Dedifferentiated amniotic fluid mesenchymal stem cell (primary cell): ENCODE results near the gene OGFR.
A peak's percentile ranks its signal among the peaks of the same experiment; 100 is the strongest.

Experiments
- DNase-seq: peaks from one replicate; pipeline ENCODE4 v3.0.0-alpha.2; 2016; ENCODE audit errors: extremely low spot score

The OGFR gene

DNA sequence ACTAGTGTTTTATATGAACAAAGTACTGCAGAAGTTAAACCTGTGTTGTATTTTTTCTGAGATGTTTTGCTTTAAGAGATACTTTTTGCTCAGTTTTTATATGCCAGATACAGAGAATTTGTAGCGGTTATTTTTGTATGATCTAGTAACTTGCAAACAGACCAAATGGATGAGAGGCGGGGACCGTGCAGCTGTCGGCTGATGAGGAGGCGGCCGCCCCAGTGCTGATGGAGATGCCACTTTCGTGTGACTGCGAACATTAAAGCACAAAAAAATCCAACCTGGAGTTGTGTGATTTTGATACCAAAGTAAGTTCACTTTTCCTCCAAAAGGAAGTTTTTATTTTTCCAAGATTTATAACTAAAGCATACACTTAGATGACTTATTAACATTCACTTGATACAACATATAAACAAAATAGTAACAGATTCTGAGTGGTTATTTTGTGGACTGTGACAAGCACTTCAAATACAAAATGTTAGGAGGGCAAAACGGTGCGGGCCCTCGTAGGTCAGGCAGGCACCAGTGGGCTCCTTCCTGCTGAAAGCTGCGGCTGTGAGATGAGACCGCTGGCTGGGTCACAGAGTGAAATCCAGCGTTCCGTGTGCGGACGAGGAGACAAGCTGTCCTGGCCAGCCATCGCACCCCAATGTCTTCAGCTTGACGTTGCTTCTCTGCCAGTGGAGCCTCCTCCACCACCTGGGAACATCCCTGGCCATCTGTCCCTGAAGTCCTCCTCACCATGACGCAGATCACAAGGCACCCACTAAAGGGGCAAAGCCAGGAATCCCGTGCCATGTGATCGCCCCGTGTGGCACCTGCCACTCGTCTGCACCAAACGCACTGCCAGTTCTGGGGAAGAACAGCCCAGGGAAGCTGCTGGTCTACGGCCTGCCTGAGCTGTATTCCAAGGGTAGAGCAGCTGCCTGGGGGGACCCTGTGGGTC, 4.0 kb upstream of the OGFR start:
- no peak for DNase-seq

DNA sequence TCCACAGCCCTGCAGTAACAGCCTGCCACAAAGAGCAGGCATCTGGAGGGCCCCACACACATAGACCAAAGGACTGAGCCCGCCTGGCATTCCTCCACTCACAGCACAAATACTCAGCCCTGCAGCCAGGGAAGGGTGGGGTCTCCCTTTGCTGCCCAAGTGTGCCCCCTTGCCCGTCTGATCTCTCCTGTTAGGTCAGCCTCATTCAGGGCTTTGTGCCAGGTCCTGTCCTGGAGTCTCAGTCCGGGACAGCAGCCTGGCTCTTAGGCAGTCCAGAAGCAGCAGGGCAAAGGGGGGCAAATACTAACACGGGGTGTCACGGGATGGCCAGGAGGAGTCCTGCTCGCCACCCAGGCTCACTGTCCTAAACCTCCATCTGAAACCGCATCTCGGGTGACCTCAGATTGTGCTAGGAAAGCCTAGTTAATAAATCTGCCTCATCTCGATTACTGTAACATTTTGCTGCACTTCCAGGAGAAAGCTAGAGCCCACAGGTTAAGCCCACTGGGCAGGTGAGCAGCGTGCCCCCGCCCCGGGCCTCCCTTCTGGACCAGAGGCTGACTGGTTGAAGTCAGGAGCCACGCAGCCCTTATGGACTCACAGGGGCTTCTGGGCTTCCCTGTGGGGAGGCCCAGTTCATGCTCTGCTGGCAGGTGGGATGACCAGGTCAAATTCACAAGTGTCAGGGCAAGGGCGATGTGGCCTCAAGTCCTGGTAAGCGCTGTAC, 3.2 kb upstream of the OGFR start:
- no peak for DNase-seq

DNA sequence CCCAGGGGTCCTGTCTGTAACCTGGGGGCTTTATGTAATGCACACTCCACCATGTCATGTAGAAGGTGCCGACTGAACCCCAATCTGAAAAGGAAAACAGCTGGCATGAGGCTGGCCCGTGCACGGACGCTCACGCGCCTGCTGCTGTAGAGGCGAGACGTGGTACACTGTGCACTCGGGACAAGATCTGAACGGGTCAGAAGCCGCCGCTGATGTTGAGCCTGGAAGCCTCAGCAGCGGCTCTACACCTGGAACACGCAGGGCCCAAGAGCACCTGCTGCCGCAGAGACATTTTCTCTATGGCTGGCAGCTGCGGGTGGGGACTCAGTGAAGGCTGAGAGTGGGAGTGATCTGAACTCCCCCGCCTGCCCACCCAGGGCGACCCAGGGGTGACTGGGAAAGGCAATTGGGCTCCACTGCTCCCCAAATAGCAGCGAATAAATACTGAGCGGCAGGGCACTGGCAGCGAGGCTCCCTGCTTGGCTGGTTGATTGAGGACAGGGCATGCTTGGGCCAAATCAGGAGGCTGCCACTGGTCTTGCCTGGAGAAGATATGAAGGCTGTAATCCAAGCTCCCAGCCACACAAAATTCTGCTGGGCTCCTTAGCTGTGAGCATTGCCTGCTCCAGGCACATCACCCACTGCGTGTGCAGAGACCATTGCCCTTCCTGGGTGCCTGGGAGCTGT, 2.5 kb upstream of the OGFR start:
- no peak for DNase-seq

DNA sequence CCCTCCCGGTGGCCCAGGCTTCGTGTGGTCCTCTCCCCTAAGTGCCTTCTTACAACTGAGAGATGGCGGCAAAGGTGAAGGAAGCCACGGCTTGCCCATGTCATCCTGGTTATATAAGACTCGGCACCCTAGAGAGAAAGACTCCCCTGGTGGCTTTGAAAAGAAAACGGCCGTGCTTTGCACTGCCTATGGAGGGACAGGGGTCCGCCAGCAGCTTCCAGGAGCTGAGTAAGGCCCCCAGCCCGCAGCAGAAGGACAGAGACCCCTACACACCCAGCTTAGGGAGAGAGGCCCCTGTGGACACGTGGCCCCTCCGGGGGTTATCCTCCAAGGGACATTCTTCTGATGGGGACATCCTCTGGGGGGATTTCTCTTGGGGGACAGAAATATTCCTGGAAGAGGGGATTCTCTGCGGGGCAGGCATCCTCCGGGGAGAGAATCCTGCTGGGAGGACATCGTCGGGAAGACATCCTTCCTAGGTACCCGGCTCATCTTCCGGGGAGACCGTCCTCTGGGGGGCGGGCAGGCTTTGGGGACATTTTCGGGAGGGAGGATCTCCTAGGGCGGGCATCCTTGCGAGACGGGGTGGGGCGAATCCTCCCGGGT, 511 bp upstream of the OGFR start:
- no peak for DNase-seq

DNA sequence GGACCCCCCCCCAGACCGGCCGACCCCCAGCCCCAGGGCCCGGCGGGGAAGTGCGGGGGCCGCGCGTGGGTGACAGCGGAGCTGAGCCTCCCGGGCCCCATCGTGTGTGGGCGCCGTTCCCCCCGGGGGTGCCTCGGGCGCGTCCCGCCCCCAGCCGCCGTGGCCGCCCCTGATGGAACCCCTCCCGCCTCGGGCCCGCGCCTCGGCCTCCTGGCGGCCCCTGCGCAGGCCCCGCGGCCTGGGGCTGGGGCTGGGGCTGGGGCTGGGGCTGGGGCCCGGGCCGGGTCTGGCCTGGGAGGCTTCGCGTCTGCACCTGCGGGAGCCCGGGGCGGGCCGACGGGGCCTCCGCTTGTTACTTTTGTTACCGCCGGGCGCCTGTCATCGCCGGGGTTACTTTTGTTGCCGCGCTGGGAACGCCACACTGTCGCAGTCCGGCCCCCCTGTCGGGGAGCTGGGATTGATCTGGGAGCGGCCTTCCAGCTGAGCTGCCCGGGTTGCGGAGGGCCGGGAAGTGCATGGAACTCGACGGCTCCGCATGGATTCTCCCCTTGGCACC, 598 bp downstream of the OGFR start:
- no peak for DNase-seq

DNA sequence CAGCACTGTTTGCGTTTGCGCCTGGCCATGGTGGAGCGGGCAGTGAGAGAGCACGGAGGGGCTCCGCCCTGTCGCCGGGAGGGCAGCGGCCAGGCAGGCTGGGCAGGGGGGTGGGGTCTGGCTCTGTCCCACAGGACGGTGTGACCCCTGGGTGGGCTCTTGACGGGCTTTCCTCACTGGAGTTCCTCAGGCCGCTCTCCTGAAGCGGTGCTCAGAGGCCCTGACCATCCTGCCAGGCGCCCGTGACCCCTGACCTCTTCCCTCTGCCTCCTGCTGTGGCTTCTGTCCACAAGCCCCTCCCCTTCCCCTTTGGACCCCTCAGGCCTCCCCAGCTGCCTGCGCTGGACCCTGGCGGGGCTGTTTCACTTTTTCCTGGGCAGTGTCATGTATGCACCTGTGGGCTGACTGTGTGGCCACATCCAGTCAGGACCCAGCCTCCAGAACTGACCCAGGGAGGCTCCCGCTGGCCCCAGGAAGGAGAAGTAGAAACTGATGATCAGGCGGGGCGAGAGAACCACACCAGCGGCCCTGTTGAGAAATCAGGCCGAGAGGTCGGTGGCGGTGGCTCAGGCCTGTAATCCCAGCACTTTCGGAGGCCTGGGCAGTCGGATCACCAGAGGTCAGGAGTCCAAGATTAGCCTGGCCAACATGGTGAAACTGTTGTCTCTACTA, 1.2 kb downstream of the OGFR start:
- no peak for DNase-seq

DNA sequence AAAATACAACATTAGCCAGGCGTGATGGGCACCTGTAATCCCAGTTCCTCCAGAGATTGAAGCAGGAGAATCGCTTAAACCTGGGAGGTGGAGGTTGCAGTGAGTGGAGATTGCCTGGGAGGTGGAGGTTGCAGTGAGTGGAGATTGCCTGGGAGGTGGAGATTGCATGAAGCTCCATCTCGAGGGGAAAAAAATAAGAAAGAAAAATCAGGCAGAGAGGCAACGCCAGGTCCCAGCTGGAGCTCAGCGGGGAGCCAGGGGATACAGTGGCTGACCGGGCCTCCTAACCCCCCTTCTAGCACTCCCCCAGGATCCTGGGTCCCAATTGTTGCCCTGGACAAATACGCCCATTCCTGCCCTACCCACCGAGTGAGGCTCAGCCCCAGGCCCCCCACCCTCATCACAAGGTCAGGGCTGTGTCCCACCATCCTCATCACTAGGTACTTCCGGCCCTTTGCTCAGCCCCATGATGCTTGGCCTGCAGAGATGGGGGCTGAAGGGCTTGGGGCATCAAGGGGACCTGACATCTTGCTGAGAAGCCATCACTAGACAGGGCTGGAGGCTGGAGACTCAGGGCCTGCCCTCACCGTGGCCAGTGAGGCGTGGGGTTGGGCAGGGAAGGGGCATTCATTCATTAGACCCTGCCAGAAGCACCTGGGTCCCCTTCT, 1.9 kb downstream of the OGFR start:
- no peak for DNase-seq

DNA sequence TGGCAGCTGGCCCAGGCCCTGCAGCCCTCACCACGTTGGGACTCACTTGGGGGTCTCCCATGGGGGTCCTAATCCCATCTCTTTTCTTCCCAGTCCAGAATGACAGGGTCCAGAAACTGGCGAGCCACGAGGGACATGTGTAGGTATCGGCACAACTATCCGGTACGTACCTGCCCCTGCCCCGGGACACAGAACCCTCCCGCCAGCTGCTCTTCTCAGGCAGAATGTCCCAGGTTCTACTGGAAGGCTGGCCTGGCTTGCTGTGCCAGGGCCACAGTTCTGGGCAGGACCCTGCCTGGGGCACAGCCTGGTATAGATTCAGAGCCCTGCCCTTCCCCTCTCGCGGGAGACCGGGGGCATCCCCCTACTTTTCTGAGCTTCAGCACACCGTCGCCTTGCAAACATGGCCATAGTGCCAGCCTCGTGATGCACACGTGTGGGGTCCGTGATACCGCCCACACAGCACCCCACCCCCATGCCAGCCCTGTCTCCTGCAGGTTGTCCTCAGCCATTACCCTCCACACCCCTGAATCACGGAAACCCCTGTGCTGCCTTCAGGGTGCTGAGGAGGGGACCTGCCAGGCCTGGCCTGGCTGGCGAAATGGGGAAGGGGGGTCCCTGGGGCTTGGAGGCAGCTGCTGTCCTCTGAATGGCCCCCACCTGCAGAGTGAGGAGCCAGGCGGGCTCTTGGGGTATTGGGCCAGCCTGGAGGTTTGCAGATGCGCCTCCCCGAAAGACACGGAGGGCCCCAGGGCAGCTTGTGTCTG, 3.0 kb downstream of the OGFR start:
- DNase-seq = no peak

DNA sequence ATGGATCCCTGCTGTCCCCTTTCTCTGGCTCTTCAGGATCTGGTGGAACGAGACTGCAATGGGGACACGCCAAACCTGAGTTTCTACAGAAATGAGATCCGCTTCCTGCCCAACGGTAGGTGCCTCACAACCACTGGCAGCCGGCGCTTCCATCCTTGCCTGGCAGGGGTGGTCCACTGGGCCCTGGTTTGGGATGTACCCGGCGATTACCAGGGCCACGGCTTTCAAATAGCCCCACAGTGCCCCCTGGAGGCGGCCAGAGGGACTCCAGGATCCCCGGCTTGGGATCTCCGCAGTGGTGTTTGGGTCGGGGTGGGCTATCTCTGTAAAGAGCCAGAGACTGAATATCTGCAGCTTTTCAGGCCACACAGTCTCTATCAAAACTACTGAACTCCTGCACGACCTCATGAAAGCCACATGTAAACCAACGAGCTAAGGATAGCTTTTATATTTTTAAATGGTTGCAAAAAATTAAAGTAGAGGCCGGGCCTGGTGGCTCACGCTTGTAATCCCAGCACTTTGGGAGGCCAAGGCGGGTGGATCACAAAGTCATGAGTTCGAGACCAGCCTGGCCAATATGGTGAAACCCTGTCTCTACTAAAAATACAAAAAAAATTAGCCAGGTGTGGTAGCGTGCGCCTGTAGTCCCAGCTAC, 3.7 kb downstream of the OGFR start:
- DNase-seq = peak; percentile 36

DNA sequence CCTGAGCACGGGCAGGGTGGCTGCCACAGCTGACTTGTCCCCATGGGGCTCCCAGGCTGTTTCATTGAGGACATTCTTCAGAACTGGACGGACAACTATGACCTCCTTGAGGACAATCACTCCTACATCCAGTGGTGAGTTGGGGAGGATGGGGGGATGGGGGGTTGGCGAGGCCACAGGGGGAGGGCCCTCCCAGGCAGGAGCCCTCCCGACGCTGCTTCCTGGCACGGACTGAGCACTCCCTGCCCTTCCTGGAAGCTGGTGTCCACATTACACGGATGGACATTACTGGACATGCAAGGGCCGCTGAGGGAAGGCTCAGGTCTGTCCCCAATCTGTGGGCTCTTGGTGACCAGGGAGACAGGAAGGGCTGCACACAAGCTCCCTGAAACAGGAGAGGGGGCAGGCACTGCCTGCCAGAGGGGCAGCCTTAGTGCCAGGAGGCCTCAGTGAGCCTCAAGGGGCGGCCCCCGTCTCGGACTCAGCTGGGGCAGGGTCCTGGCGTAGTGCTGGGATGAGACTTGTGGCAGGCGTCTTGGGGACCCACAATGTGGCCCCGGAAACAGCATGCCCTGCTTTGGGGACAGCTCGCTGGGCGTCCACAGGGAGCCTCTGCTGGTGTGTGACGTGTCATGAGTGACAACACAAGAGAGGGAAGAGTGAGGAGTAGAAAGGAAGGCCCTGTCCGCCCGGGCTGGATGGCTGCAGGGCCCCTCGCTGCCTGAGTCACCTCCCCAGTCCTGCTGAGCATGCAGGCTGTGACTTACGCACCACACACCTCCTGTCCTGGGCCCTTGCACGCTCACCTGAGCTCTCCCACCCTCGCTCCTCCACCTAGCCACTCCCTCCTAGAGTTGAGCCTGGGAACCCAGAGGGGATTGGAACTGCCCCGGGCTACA, 5.1 kb downstream of the OGFR start:
- DNase-seq = no peak

DNA sequence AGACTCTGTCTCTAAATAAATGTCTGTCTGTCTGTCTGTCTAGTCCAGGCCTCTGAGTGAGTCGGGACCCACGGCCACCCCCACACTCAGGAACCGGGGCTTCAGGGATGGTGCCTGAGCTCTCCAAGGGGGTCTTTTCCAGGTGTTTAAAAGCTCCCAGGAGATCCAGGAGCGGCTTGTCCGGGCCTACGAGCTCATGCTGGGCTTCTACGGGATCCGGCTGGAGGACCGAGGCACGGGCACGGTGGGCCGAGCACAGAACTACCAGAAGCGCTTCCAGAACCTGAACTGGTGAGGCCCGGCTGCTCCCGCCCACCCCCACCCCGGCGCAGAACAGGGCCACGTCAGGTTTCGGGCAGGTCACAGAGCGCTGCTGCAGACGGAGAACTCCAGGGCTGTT, 6.7 kb downstream of the OGFR start:
- DNase-seq = no peak

DNA sequence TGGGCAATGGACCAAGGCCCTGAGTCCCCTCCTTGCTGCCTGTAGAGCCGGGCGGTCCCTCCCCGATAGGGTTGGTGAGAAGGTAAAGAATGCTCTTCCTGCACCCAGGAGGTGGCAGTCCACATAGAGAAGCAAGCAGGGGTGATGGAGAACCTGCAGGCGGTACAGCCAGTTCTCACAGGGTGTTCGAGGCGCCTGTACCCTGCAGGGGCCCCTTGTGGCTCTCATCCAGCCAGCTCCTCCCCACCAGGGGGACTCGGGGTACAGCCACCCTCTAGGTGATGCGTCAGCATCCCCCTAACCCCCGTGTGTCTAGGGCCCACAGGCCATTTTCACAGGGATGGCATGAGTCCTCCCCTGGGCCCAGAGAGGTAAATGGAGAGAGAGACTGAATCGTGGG, 7.1 kb downstream of the OGFR start:
- DNase-seq = no peak

DNA sequence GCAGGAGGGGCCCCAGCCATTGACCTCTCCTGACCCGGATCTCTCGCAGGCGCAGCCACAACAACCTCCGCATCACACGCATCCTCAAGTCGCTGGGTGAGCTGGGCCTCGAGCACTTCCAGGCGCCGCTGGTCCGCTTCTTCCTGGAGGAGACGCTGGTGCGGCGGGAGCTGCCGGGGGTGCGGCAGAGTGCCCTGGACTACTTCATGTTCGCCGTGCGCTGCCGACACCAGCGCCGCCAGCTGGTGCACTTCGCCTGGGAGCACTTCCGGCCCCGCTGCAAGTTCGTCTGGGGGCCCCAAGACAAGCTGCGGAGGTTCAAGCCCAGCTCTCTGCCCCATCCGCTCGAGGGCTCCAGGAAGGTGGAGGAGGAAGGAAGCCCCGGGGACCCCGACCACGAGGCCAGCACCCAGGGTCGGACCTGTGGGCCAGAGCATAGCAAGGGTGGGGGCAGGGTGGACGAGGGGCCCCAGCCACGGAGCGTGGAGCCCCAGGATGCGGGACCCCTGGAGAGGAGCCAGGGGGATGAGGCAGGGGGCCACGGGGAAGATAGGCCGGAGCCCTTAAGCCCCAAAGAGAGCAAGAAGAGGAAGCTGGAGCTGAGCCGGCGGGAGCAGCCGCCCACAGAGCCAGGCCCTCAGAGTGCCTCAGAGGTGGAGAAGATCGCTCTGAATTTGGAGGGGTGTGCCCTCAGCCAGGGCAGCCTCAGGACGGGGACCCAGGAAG, 7.7 kb downstream of the OGFR start:
- no peak for DNase-seq

DNA sequence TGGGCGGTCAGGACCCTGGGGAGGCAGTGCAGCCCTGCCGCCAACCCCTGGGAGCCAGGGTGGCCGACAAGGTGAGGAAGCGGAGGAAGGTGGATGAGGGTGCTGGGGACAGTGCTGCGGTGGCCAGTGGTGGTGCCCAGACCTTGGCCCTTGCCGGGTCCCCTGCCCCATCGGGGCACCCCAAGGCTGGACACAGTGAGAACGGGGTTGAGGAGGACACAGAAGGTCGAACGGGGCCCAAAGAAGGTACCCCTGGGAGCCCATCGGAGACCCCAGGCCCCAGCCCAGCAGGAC, 8.2 kb downstream of the OGFR start:
- DNase-seq = no peak

DNA sequence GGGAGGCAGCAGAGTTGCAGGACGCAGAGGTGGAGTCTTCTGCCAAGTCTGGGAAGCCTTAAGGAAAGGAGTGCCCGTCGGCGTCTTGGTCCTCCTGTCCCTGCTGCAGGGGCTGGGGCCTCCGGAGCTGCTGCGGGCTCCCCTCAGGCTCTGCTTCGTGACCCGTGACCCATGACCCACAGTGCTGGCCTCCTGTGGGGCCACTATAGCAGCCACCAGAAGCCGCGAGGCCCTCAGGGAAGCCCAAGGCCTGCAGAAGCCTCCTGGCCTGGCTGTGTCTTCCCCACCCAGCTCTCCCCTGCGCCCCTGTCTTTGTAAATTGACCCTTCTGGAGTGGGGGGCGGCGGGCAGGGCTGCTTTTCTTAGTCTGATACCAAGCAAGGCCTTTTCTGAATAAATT, 9.0 kb downstream of the OGFR start:
- DNase-seq = no peak

DNA sequence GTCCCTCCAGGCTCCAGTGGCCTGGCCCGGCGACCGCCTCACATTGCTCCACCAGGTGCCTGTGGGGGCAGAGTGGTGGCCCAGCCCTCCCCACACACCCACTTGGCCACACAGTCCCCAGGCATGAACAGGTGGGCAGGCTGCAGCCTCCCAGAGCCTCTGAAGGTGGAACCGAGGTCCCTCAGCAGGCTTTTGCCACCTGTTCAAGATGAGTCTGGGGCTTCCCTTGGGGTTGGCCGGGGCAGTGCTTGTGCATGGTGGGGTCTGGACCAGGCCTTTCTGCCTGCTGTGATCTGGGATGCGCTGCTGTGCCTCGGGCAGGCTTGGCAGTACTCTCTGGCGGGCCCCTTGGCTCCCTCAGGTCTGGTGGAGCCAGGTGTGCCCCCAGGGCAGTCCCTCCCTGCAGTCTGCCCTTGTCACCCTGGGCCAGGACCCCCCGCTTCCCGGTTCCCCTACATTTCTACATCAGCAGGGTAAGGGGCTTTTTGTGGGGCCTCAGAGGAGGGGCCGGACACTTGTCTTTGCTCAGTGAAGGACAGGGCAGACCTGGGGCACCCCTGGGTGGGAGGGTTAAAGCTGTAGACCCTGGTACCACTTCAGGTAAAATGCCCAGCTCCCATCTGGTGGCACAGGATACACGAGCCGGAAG, 9.5 kb downstream of the OGFR start:
- no peak for DNase-seq

DNA sequence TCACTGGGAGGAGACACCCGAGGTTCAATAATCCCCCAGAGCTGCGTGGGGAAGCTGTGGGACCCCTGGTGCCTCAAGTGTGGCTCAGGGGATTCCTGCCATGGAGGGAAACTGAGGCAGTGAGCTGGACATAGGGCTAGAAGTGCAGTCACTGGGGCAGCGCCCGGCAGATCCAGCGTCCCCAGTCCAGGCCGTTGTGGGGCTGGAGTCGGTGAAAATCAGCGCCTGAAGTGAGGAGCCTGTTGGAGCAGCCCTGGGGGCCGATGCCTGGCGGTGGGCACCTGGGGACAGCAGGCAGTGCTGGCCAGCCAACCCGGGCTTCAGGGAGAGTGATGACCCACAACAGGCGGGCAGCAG, 10.1 kb downstream of the OGFR start:
- no peak for DNase-seq
